Activated T-helper 9 cell treated with anti-CD3 and anti-CD28 coated beads, Interleukin-2, amount 50 U/mL, for 16 hours (primary cell): ENCODE results near the gene CGRRF1.

Experiments
- DNase-seq: peaks from one replicate; pipeline ENCODE4 v3.0.0-alpha.2; 2020; ENCODE audit warnings: low read depth

Gene CGRRF1

GRCh38 chr14:54509546-54510501 is at the start of gene CGRRF1:
CGRRF1 (plus strand) TSS chr14:54509906; CDS start chr14:54509960, 54 bp downstream.
- DNase-seq, result peak; percentile 96

- no peak for DNase-seq
These were observed 47.7 kb upstream of the CGRRF1 start for GRCh38 chr14:54462048-54462447.

- DNase-seq, result no peak
These were observed 44.1 kb upstream of the CGRRF1 start for GRCh38 chr14:54465654-54466053.

- no peak for DNase-seq
These were observed 42.4 kb upstream of the CGRRF1 start for GRCh38 chr14:54467280-54467679.

- DNase-seq, result no peak
These were observed 39.0 kb upstream of the CGRRF1 start for GRCh38 chr14:54470701-54471100.

DNA sequence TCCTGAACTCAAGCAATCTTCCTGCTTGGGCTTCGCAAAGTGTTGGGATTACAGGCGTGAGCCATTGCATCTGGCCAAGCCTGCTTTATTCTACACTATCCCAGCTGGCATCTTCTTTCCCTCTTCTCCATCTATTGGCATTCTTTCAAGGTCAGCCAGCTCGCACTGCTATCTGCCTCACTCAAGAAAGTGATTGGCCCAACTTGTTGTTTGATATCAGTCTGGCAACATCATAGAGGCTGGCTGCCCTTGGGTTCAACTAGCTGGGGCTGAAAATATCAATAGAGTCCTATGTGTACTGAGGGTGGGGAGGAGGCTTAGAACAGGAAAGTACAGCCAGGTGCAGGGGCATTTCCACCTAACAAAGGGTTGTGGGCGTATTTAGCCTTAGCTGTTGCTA is 38.1 kb upstream of the CGRRF1 start:
- no peak for DNase-seq

GRCh38 chr14:54472315-54472714 is 37.4 kb upstream of the CGRRF1 start:
- DNase-seq, result no peak

DNA sequence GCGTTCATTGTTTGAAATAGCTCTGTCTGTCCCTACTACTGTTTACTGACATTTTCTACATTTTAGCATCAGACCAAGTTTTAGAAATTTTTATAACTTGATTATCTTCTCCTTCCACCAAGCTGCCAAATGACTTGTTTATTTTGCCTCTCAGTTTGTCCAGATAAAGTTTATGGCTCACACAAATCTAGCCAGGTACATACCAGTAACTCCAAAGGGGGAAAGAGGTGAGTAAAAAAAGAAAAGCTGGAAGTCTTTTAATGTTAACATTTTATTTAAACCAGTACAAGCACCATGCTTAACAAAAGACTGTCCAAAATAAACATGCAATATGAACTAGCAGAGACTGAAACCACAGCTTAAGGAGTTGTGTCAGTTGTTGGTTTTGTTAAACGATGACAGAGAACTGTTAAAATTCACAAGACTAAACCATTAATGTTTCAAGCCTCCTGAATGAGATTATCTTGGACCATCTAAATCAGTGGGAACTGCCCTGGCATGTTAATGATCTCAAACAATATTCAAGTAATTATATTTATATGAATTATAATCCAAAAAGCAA is 35.4 kb upstream of the CGRRF1 start:
- no peak for DNase-seq

- DNase-seq, result no peak
These were observed 34.4 kb upstream of the CGRRF1 start for GRCh38 chr14:54475187-54475899.

DNA sequence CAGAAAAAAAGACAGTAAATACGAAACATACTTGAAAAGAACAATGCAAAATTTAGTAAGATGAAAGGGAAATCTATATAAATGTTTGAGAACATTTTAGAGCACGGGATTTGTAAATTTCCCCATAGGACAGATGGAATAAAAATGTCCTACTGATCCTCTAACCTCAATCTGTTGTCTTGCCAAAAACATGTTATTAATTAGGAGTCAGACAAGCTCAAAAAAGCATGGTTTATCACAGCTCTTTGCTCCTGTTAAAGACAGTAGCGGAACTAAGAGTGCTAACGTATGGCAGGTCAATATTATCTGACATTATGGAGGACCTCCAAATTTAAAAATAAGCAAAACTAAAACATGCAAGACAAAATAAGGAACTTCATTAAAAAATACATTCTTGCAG is 33.8 kb upstream of the CGRRF1 start:
- DNase-seq, result no peak

GRCh38 chr14:54478636-54479215 is 31.0 kb upstream of the CGRRF1 start:
- DNase-seq, result no peak

GRCh38 chr14:54480830-54481562 is 28.7 kb upstream of the CGRRF1 start:
- no peak for DNase-seq

DNA sequence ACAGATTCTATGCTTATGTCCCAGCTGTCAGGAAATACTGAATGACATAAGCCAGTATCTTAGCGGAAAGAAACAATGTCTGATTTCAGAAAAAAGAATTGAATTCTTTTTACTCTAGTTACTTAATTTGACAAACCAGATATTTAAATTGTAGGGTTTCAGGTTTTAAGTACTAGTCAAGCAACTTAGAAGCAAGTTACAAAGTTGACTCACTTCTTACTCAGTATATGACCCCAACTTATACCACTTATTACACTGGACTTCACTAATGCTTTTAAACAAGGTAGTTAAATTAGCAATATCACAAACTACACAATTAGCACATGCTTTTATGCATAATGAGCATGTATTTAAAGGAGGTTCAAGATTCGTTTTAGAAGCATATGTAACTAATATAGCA is 28.0 kb upstream of the CGRRF1 start:
- no peak for DNase-seq

GRCh38 chr14:54483073-54483745 is 26.5 kb upstream of the CGRRF1 start:
- no peak for DNase-seq

GRCh38 chr14:54483846-54484245 is 25.9 kb upstream of the CGRRF1 start:
- no peak for DNase-seq

DNA sequence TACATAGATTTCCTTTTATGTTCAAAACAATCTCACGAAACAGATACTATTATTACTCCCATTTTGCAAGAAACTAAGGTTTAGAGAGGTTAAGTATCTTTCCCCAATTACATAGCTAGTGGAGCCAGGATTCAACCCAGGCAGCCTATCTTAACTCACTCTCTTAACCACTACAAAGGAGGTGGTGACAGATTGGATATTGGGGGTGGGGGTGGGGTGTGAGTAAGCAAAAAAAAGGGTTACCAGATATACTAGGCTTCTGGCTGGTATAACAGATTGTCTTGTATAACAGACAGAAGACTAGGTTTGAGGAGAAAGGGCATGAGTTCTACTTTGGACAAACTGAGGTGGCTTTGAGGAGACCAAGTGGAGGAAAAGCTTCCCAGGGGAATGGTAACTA is 23.0 kb upstream of the CGRRF1 start:
- no peak for DNase-seq

DNA sequence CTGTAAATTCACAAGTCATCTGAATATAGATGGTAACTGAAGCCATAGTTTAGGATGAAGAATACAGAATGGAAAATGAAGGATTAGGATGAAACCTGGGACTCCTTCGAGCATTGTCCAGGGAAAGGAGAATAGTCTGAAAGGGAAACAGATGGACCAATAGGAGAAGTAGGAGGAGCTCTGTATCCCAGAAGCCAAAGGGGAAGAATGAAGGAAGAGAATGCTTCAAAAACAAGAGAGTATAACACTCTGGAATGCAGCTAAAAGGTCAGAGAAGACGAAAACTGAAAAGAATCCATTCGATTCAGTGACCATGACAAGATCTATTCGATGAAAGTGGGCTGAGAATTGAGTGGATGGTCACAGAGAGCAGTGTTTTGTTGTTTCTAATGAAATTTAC is 21.9 kb upstream of the CGRRF1 start:
- no peak for DNase-seq

DNA sequence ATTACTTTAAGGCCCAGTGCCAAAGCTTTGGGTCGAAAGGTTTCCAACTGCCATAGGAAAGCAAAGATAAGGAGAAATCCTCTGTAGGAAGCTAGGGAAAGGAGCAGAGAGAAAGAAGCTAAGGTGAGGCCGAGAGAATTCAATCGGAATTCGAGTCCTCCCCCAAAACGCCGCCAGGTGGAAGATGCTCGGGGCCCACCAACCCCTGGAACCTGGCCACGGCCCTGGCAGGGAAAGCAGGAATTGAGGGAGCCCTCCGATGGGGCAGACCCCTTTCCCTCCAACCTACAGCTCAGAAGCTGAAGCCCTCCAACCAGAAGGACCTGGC is 21.4 kb upstream of the CGRRF1 start:
- DNase-seq, result no peak

DNA sequence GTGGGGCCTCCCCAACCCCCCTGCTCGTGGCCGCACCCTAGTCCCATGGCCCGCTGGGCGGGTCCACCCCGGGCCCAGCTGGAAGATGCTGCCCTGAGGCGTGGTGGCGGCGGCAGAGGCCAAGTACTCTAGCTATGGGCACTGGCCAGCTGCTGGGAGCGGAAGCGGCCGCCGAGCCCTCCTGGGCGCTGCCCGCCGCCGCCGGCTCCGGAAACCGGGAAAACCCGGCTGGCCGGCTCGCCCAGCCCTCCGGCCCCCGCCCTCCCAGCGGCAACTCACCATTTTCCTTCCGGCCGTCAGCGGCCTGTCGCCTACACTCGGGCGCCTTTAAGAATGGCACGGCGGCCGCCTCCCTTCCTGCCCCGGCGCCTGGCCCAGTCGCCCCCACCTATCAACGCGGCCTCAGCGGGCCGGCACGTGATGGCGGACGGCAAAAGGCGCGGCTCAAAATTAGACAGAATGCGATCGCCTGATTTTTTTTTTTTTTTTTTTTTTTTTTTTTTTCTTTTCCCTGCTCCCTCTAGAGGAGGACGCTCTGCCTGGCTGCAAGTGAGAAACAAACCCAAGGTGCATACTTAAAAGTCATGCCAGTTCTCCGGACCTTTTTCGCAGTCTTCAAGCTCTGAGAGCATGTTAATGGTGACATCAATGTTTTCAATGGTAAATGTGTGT is 20.9 kb upstream of the CGRRF1 start, which contains the start of gene GMFB:
Gene GMFB (minus strand): TSS at position 335 of the 672 bp plus-strand sequence. CDS start 53 bp downstream, at position 282.
- peak; percentile 80 for DNase-seq

GRCh38 chr14:54489318-54489683 is 20.4 kb upstream of the CGRRF1 start:
- no peak for DNase-seq
